Prostate gland (tissue), 2 donors: ENCODE measurements around the gene PRR35. TPM values are rescaled to one million over a fixed set of nuclear protein-coding genes. Genes with fewer than 3 reads are reported as not detected.
"Not testable (repeated sequence)": the region's sequence is repeated elsewhere in the genome, so short reads cannot be mapped to it uniquely, and the experiment has no call there.

ENCODE experiments used
- DNase-seq: peaks from one replicate; pipeline ENCODE4 v3.0.0-alpha.2; 2019; ENCODE audit warnings: low spot score
- H3K27ac ChIP-seq, 2 donors: fragments of 200-600 bp; sonication (generic); 2 replicates each; pipeline ENCODE4 v1.5.1; 2017 to 2019
- H3K27me3 ChIP-seq: fragments of 200-600 bp; sonication (generic); replicated peaks from 2 replicates; pipeline ENCODE4 v1.5.1; 2019; ENCODE audit not compliant: insufficient read depth
- H3K36me3 ChIP-seq, 2 donors: fragments of 200-600 bp; sonication (generic); 1 replicate in 1 of 2; 2 replicates in 1 of 2; pipeline versions ENCODE4 v1.5.1 to v1.8.1; 2017 to 2019
- H3K4me1 ChIP-seq: fragments of 200-600 bp; sonication (generic); replicated peaks from 2 replicates; pipeline ENCODE4 v1.5.1; 2019
- H3K4me3 ChIP-seq, 2 donors: fragments of 200-600 bp; sonication (generic); 2 replicates each; pipeline ENCODE4 v1.5.1; 2017 to 2019
- H3K9me3 ChIP-seq: fragments of 200-600 bp; sonication (generic); 2 replicates; pipeline ENCODE4 v1.5.1; 2017
- POLR2A ChIP-seq: fragments of 450-650 bp; IDR thresholded peaks from one replicate; pipeline ENCODE4 v1.6.1; 2016; ENCODE audit warnings: antibody characterized with exemption, mild to moderate bottlenecking
- POLR2AphosphoS5 ChIP-seq: sonication (generic); formaldehyde crosslinking; IDR thresholded peaks from one replicate; pipeline ENCODE4 v1.6.1; 2017; ENCODE audit warnings: antibody characterized with exemption
- WGBS: methylation state at CpG from one replicate; pipeline ENCODE4 v1.1.5; 2018; 5-methylcytosine and 5-hydroxymethylcytosine counted together
- intact Hi-C: fragments of 100-400 bp; cut with DNase I; formaldehyde crosslinking; loops from one replicate; pipeline ENCODE4 v1.14.2; 2022
- total RNA-seq, 2 donors: library from RNA; depleted of rRNA; stranded (reverse); fragments of >200 nt; gene quantifications; one replicate each; pipeline ENCODE4 v1.1.0, GENCODE V29; 2016
- TF ChIP-seq, protein P1 (sequence below), 4 experiments: fragments of 200-600 bp in 2 of 4; fragments of 450-650 bp in 2 of 4; sonication (generic) in 2 of 4; IDR thresholded peaks; 1 replicate in 3 of 4; 2 replicates in 1 of 4; pipeline ENCODE4 v1.5.1; 2016 to 2019; ENCODE audit warnings: antibody characterized with exemption in 4 of 4, mild to moderate bottlenecking in 2 of 4, moderate library complexity in 2 of 4

Gene PRR35
- total RNA-seq, 2 donors from 2014 or later, result 5.1 TPM; not detected in 1

- Histone ChIP-seq H3K4me3 (peak overlapping the region in 1 of 2 donors; percentile 0), H3K4me1 (peaks cover 16% of the 10 kb centered on the region), H3K27ac (peak overlapping the region; percentile 87 to 89), H3K9me3 (no peaks in the 10 kb centered on the region), H3K27me3 (no peaks in the 10 kb centered on the region), H3K36me3 (peaks cover 0 to 4% of the 10 kb centered on the region in 2 donors)
- intact Hi-C loops, result no loop called here
- peak; percentile 84 for DNase-seq
- TF ChIP-seq POLR2A (peak; percentile 44), POLR2AphosphoS5 (peak; percentile 95)
- TF ChIP-seq, protein P1, sequence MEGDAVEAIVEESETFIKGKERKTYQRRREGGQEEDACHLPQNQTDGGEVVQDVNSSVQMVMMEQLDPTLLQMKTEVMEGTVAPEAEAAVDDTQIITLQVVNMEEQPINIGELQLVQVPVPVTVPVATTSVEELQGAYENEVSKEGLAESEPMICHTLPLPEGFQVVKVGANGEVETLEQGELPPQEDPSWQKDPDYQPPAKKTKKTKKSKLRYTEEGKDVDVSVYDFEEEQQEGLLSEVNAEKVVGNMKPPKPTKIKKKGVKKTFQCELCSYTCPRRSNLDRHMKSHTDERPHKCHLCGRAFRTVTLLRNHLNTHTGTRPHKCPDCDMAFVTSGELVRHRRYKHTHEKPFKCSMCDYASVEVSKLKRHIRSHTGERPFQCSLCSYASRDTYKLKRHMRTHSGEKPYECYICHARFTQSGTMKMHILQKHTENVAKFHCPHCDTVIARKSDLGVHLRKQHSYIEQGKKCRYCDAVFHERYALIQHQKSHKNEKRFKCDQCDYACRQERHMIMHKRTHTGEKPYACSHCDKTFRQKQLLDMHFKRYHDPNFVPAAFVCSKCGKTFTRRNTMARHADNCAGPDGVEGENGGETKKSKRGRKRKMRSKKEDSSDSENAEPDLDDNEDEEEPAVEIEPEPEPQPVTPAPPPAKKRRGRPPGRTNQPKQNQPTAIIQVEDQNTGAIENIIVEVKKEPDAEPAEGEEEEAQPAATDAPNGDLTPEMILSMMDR (IDR thresholded peaks at IDR 0.05), result no peak
- 46% methylated on average over 9 of the region's 9 CpGs for WGBS
These were observed 33.2 kb downstream of the PRR35 start for GRCh38 chr16:593406-593805.

GRCh38 chr16:593807-594206, 33.6 kb downstream of the PRR35 start:
- TF ChIP-seq, protein P1 (IDR thresholded peaks at IDR 0.05), result no peak
- TF ChIP-seq POLR2AphosphoS5, result no peak
- no peak for TF ChIP-seq POLR2A
- Histone ChIP-seq H3K36me3 (peaks cover 0 to 4% of the 10 kb centered on the region in 2 donors), H3K4me3 (no peak overlapping the region), H3K4me1 (peaks cover 16% of the 10 kb centered on the region), H3K27me3 (no peaks in the 10 kb centered on the region), H3K27ac (peak overlapping the region; percentile 87 to 89), H3K9me3 (no peaks in the 10 kb centered on the region)
- no peak for DNase-seq
- intact Hi-C loops, result no loop called here
- WGBS, result 42% methylated on average over 15 of the region's 16 CpGs

- 85% methylated on average over 16 of the region's 18 CpGs for WGBS
- Histone ChIP-seq H3K9me3 (no peaks in the 10 kb centered on the region), H3K4me3 (no peak overlapping the region), H3K27me3 (no peaks in the 10 kb centered on the region), H3K36me3 (peaks cover 0 to 4% of the 10 kb centered on the region in 2 donors), H3K4me1 (peaks cover 16% of the 10 kb centered on the region), H3K27ac (no peak overlapping the region)
- intact Hi-C loops, result no loop called here
- no peak for TF ChIP-seq POLR2AphosphoS5
- DNase-seq, result no peak
These were observed 34.9 kb downstream of the PRR35 start for GRCh38 chr16:595094-595528.

DNA sequence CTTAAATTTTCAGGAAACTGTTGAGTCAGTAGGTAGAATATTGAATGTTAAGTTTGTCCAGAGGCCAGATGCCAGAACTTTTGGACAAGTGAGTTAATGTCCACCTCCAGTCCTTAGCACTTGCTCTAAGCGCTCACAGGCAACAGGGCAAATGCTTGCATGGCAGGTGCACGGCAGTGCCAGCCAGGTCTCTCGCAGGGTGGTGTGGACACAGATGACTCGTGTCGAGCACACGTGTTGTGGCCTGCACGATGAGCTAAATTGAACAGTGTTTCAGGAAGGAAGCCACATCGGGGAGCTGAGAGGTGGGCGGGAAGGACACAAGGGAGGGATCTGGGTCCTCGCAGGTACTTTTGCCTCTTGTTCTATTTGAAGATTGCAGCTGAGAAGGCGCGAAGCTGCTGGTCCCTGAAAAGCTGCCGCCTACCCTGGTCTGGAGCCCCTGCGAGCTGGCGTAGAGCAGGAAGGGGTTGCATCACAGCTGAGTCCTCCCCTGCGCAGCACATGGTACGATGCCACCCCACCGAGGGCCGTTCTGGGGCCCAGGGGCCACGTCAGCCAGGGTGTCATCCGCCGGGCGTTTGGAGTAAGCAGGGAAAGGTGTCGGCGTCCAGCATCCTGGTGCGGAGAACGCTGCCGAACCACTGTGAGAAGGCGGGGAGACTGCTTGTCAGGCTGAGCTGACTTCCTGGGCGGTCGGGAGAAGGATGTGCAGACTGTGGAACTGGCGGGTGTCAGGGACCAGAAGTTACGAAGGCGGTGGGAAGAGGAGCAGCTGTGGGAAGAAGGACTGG, 35.9 kb downstream of the PRR35 start:
- Histone ChIP-seq H3K27me3 (no peaks in the 10 kb centered on the region), H3K27ac (no peak overlapping the region), H3K36me3 (peaks cover 0 to 4% of the 10 kb centered on the region in 2 donors), H3K4me1 (peaks cover 16% of the 10 kb centered on the region), H3K4me3 (no peak overlapping the region), H3K9me3 (no peaks in the 10 kb centered on the region)
- no peak for DNase-seq
- TF ChIP-seq POLR2AphosphoS5, result peak; percentile 40
- TF ChIP-seq POLR2A, result no peak
- 69% methylated on average over 33 of the region's 34 CpGs for WGBS
- intact Hi-C loops, result no loop called here

- peaks cover 0 to 4% of the 10 kb centered on the region in 2 donors for H3K36me3 ChIP-seq
- WGBS, result 95% methylated on average over 12 of the region's 12 CpGs
- peaks cover 16% of the 10 kb centered on the region for H3K4me1 ChIP-seq
- no peaks in the 10 kb centered on the region for H3K9me3 ChIP-seq
- intact Hi-C loops, result no loop called here
- no peak for DNase-seq
- no peaks in the 10 kb centered on the region for H3K27me3 ChIP-seq
- TF ChIP-seq POLR2AphosphoS5 (no peak), POLR2A (no peak)
- H3K4me3 ChIP-seq, result no peak overlapping the region
- no peak overlapping the region for H3K27ac ChIP-seq
These were observed 36.5 kb downstream of the PRR35 start for GRCh38 chr16:596736-597060.

- DNase-seq, H3K9me3 ChIP-seq, H3K27ac ChIP-seq, H3K4me3 ChIP-seq, intact Hi-C loops, H3K36me3 ChIP-seq, H3K27me3 ChIP-seq: not testable (repeated sequence)
- peaks cover 16% of the 10 kb centered on the region for H3K4me1 ChIP-seq
- 99% methylated on average over 6 of the region's 7 CpGs for WGBS
These were observed 37.5 kb downstream of the PRR35 start for GRCh38 chr16:597655-598054.
